ENCODE measurements around the gene LCP1.

LCP1 gene

DNA sequence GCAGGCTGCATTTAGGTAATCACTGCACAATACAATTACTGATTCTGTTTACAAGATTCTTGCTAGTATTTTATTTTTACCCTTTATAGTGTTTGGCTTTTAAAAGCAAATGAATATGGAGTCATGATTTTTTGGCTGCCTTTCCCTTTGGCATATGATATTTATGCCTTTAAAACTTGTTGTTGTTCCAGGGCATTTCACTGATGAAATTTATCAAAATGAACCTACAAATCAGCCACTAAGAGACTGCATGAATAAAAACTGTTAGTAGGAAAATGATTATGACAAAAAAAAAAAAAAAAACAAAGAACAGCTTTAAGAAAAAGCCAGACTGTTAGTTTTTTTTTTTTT lies 79.7 kb downstream of the LCP1 start:
- no peak overlapping the region for H3K4me3 ChIP-seq (ENCODE audit: low read depth, low read length)
- H3K9me3 ChIP-seq (ENCODE audit: control insufficient read depth, insufficient read depth, low read length) = no peaks in the 10 kb centered on the region
- H3K27me3 ChIP-seq (ENCODE audit: control insufficient read depth, insufficient read depth, low read length) = no peaks in the 10 kb centered on the region
- H3K9ac ChIP-seq (ENCODE audit: low read depth, low read length) = no peak overlapping the region
- H3K36me3 ChIP-seq (ENCODE audit: control insufficient read depth, insufficient read depth, low read length) = no peaks in the 10 kb centered on the region
- no peaks in the 10 kb centered on the region for H3K4me1 ChIP-seq (ENCODE audit: control insufficient read depth, insufficient read depth, low read length)

DNA sequence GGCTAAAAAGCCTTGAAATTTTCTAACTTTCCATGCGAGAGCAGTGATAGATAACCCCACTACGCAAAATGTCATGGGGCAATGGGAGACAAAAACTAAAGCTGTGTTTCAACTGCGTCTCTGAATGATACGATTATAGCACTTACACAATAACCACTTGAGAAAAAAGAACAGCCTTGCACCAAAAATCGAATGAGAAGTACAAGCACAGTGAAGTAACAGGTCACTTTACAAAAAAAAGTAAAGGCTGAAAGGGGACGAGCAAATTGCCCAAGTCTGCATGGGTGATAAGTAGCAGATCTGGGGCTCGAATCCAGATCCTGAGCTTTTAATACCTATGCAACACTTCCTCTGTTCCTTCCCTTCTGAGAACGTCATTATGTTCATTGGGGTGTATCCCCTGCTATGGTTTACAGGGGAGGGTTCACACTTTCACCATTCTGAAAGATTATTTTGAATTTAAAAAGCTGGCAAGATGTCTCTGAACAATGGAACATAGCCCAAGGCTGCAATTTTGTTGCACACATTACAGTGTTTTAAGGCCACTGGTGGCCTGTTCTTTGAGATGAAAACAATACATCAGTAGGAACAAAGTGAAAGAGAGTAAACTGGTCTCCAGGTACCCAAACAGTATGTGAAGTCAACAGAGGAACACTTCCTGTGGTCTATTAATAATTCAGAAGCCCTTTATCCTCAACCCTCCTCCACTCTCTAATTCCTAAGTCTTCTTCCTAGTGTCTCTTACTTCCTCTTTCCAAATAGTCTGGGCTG lies 80.3 kb downstream of the LCP1 start:
- H3K9ac ChIP-seq (ENCODE audit: low read depth, low read length) = no peak overlapping the region
- H3K36me3 ChIP-seq (ENCODE audit: control insufficient read depth, insufficient read depth, low read length) = no peaks in the 10 kb centered on the region
- H3K4me1 ChIP-seq (ENCODE audit: control insufficient read depth, insufficient read depth, low read length) = no peaks in the 10 kb centered on the region
- H3K27me3 ChIP-seq (ENCODE audit: control insufficient read depth, insufficient read depth, low read length) = no peaks in the 10 kb centered on the region
- H3K4me3 ChIP-seq (ENCODE audit: low read depth, low read length) = no peak overlapping the region
- H3K9me3 ChIP-seq (ENCODE audit: control insufficient read depth, insufficient read depth, low read length) = no peaks in the 10 kb centered on the region

DNA sequence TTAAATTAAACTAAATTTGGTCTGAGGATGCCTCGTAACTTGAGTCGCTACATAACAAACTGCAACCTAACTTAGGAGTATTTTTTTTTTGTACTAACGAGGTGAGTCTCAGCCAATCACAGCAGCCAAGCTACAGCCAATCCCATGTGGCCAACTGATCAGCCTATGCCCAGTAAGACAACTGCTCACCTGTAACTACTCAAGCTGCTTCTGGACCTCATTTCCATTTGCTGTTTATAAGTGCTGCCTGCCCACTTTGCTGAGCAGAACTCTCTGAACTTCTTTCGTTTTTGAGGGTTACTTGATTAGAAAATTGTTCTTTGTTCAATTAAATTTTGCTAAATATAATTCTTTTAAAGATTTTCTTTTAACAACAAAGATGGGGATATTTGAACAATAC lies 81.0 kb downstream of the LCP1 start:
- Histone ChIP-seq H3K4me3 (ENCODE audit: low read depth, low read length) (no peak overlapping the region), H3K27me3 (ENCODE audit: control insufficient read depth, insufficient read depth, low read length) (no peaks in the 10 kb centered on the region), H3K9me3 (ENCODE audit: control insufficient read depth, insufficient read depth, low read length) (no peaks in the 10 kb centered on the region), H3K9ac (ENCODE audit: low read depth, low read length) (no peak overlapping the region), H3K36me3 (ENCODE audit: control insufficient read depth, insufficient read depth, low read length) (no peaks in the 10 kb centered on the region), H3K4me1 (ENCODE audit: control insufficient read depth, insufficient read depth, low read length) (no peaks in the 10 kb centered on the region)

DNA sequence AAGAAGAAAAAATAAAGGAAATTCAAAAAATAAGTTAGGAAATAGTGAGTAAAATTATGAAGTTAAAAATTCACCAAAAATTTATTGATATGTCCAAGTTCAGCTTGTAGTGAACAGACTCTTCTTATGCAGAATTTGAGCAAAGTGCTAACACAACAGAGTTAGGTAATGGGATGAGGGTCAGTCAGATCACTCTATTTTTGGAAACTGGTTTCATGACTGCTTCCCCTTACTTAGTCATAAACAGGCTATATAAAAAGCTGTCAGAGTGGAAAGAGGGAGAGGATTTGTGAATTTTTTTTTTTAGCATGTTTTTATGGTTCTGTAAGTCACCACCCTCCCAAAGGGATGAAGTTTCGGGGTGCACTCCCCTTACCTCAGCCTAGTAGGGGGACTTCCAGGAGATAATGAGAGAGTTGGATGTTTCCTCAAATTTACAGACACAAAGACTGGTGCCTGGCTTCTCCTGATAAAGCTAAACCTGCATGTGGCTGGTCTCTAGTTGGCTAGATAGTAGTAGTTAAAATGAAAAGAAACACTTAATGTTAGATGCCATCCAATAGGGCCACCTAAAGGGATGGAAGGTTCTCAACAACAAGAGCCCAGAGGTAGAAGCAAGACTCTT lies 81.7 kb downstream of the LCP1 start:
- Histone ChIP-seq H3K9ac (ENCODE audit: low read depth, low read length) (no peak overlapping the region), H3K36me3 (ENCODE audit: control insufficient read depth, insufficient read depth, low read length) (no peaks in the 10 kb centered on the region), H3K4me3 (ENCODE audit: low read depth, low read length) (no peak overlapping the region), H3K4me1 (ENCODE audit: control insufficient read depth, insufficient read depth, low read length) (no peaks in the 10 kb centered on the region), H3K27me3 (ENCODE audit: control insufficient read depth, insufficient read depth, low read length) (no peaks in the 10 kb centered on the region), H3K9me3 (ENCODE audit: control insufficient read depth, insufficient read depth, low read length) (no peaks in the 10 kb centered on the region)

DNA sequence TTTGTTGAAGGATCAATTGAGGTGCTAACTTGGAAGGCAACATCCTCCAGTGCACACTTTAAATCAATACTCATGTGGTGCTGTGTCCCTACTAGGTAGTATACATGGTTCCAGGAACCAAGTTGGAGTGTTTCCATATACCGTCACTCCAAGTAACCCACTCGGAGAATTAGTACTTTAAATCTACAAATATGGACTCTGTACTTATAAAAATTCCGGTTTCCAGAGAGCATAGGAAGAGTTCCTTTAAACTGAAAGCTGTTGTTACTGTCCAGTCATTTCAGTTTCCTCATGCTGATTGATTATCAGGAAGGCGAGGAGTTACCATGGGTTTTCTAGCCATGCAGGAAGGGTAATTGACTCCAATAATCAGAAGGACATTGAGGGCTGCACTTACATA lies 84.3 kb downstream of the LCP1 start:
- H3K36me3 ChIP-seq (ENCODE audit: control insufficient read depth, insufficient read depth, low read length) = no peaks in the 10 kb centered on the region
- H3K4me1 ChIP-seq (ENCODE audit: control insufficient read depth, insufficient read depth, low read length) = no peaks in the 10 kb centered on the region
- no peak overlapping the region for H3K9ac ChIP-seq (ENCODE audit: low read depth, low read length)
- no peak overlapping the region for H3K4me3 ChIP-seq (ENCODE audit: low read depth, low read length)
- no peaks in the 10 kb centered on the region for H3K9me3 ChIP-seq (ENCODE audit: control insufficient read depth, insufficient read depth, low read length)
- H3K27me3 ChIP-seq (ENCODE audit: control insufficient read depth, insufficient read depth, low read length) = no peaks in the 10 kb centered on the region

DNA sequence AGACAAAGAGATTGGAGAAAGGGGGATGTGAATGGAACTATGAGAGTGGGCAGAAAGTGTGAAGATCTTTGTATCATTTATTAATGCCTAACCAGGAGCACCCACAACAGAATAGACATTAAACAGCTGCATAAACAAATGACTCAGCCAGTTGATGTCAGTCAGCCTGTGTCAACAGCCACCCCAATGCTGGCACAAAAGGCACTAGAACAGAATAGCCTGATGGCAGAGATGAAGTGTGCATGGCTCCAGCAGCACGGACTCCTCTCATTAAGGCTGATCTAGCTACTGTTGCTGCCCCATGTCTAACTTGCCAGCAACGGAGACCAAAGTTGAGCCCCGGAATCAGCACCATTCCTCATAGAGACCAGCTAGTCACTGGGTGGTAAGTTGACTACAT lies 85.0 kb downstream of the LCP1 start:
- H3K4me1 ChIP-seq (ENCODE audit: control insufficient read depth, insufficient read depth, low read length) = no peaks in the 10 kb centered on the region
- no peaks in the 10 kb centered on the region for H3K27me3 ChIP-seq (ENCODE audit: control insufficient read depth, insufficient read depth, low read length)
- H3K9me3 ChIP-seq (ENCODE audit: control insufficient read depth, insufficient read depth, low read length) = no peaks in the 10 kb centered on the region
- no peak overlapping the region for H3K9ac ChIP-seq (ENCODE audit: low read depth, low read length)
- no peaks in the 10 kb centered on the region for H3K36me3 ChIP-seq (ENCODE audit: control insufficient read depth, insufficient read depth, low read length)
- no peak overlapping the region for H3K4me3 ChIP-seq (ENCODE audit: low read depth, low read length)

DNA sequence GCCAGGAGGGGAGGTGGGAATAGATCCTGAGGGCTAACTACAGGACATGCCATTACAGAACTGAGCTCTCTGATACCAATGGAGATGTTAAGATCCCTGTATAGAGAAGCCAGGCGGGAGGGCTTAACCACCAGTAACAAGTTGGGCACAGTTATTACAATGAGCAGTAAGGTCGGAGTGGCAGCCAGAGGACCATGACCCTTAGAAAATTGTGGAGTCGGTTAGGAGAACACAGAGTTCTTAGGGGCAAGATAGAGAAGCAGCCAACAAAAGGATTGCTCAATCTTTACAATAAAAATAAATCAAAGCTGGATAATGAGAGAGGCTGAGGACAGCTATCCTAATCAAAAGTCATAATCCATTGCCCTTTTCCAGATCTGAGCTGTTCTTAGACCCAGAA lies 87.5 kb downstream of the LCP1 start:
- Histone ChIP-seq H3K9me3 (ENCODE audit: control insufficient read depth, insufficient read depth, low read length) (no peaks in the 10 kb centered on the region), H3K36me3 (ENCODE audit: control insufficient read depth, insufficient read depth, low read length) (no peaks in the 10 kb centered on the region), H3K4me3 (ENCODE audit: low read depth, low read length) (no peak overlapping the region), H3K9ac (ENCODE audit: low read depth, low read length) (no peak overlapping the region), H3K27me3 (ENCODE audit: control insufficient read depth, insufficient read depth, low read length) (no peaks in the 10 kb centered on the region), H3K4me1 (ENCODE audit: control insufficient read depth, insufficient read depth, low read length) (no peaks in the 10 kb centered on the region)

DNA sequence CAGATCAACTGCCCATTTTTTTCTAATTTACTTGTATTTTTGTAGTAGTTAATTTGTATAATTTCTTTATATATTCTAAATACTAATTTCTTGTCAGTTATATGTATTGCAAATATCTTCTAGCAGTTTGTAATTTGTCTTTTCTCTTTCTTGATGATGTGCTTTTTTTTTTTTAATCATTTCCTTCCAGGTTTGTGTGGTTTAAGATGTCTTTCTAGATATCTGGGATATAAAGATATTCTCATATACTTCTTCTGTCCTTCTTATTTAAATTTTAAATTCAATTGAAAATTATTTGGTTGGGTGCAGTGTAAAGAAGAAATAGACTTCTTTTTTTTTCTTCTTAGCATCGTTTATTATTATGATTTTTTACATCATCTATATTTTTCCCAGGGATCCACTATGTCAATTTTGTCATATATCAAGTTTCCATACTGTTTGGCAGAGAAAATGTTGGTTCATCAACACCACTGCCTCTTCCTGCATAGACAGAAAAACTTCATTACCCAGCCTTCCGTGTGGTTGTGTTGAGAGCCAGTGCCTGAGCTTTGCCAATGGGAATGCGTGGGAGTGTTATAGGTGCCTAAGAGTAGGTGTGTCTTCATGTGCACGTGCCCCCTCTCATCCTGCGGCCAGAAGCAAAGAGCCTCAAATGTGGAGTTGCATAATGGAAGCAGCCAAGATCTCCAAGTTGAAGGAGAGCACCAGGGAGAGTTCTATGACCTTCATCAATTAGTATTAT lies 93.0 kb downstream of the LCP1 start:
- Histone ChIP-seq H3K27me3 (ENCODE audit: control insufficient read depth, insufficient read depth, low read length) (no peaks in the 10 kb centered on the region), H3K4me3 (ENCODE audit: low read depth, low read length) (no peak overlapping the region), H3K4me1 (ENCODE audit: control insufficient read depth, insufficient read depth, low read length) (no peaks in the 10 kb centered on the region), H3K9me3 (ENCODE audit: control insufficient read depth, insufficient read depth, low read length) (no peaks in the 10 kb centered on the region), H3K9ac (ENCODE audit: low read depth, low read length) (no peak overlapping the region), H3K36me3 (ENCODE audit: control insufficient read depth, insufficient read depth, low read length) (no peaks in the 10 kb centered on the region)

DNA sequence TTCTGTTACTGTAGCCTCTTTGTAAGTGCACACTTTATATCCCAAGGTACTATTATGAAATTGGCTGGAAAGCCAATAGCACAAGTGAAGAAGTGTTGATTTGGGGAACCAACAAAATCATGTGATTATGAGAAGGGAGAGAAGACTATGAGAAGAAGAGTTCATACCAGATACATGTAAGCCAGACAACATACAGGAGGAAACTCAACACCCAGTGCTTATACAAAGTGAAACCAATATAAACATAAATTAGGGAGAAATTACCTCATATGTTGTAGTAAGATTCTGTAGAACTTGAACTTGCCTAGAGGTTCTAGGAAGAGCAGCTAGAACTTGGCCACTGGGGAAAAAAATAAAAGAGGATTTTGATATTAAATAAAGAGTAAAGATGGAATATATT lies 94.5 kb downstream of the LCP1 start:
- Histone ChIP-seq H3K9me3 (ENCODE audit: control insufficient read depth, insufficient read depth, low read length) (no peaks in the 10 kb centered on the region), H3K9ac (ENCODE audit: low read depth, low read length) (no peak overlapping the region), H3K4me1 (ENCODE audit: control insufficient read depth, insufficient read depth, low read length) (no peaks in the 10 kb centered on the region), H3K4me3 (ENCODE audit: low read depth, low read length) (no peak overlapping the region), H3K36me3 (ENCODE audit: control insufficient read depth, insufficient read depth, low read length) (no peaks in the 10 kb centered on the region), H3K27me3 (ENCODE audit: control insufficient read depth, insufficient read depth, low read length) (no peaks in the 10 kb centered on the region)

DNA sequence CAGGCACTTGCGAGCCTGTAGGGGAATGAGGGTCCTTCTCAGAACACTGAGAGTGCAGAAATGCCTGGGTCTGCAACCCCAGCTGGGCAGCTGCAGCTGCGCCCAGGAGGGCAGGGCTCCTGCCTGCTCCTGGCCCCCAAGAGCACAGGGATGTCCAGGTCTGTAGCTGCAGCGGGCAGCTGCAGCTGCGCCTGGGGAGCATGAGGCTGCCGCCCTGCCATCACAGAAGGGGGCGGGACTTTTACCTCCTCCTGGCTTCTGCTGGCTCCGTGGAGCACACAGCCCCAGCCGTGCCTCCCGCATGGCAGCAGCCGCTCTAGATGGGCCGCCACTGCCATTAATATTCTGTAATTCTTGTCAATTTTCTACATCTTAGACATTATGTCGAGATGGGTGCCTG lies 95.0 kb downstream of the LCP1 start:
- H3K27me3 ChIP-seq (ENCODE audit: control insufficient read depth, insufficient read depth, low read length) = no peaks in the 10 kb centered on the region
- H3K36me3 ChIP-seq (ENCODE audit: control insufficient read depth, insufficient read depth, low read length) = no peaks in the 10 kb centered on the region
- no peak overlapping the region for H3K4me3 ChIP-seq (ENCODE audit: low read depth, low read length)
- H3K9ac ChIP-seq (ENCODE audit: low read depth, low read length) = no peak overlapping the region
- no peaks in the 10 kb centered on the region for H3K9me3 ChIP-seq (ENCODE audit: control insufficient read depth, insufficient read depth, low read length)
- no peaks in the 10 kb centered on the region for H3K4me1 ChIP-seq (ENCODE audit: control insufficient read depth, insufficient read depth, low read length)

DNA sequence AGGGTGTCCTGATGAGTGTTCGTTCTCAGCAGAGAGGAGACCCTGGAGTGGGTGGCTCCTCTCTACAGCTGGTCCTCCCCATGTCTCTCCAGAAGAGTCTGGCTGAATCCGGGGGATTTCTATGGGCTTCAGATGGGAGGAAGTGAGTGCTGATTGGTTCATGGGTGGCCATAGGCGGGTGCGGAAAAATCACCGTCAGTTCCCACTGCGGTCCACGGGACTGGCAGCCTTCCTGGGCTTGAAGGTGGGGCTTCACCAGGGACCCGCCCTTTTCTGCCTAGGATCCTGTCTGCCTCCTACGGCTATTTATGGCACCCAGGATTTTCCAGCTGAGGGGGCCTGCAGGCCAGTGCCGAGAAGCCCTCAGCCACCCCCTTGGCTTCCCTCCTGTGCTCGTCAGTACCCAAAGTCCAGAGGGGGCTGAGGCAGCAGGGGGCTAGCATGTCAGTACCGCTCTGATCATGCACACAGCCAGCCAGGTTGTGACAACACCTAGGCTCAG lies 95.5 kb downstream of the LCP1 start:
- Histone ChIP-seq H3K36me3 (ENCODE audit: control insufficient read depth, insufficient read depth, low read length) (no peaks in the 10 kb centered on the region), H3K9ac (ENCODE audit: low read depth, low read length) (no peak overlapping the region), H3K4me3 (ENCODE audit: low read depth, low read length) (no peak overlapping the region), H3K9me3 (ENCODE audit: control insufficient read depth, insufficient read depth, low read length) (no peaks in the 10 kb centered on the region), H3K27me3 (ENCODE audit: control insufficient read depth, insufficient read depth, low read length) (no peaks in the 10 kb centered on the region), H3K4me1 (ENCODE audit: control insufficient read depth, insufficient read depth, low read length) (no peaks in the 10 kb centered on the region)

DNA sequence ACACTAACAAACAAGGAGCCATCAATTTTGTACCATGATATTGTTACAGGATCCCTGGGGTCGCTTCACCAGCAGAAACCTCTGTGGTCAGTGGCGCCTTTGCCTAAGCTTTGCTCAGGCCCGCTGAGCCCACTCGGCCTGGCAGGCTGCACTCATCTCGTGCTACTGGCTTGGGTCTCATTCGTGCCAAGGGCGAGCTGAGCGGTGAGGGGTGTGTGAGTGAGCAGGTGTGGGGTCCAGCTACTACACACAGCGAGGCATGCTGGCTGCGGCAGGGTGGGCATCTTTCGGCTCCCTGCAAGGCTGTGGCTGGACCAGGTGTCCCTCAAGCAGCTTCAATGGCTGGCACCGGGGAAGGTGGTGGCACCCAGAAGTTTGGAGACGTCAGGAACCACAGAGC lies 96.2 kb downstream of the LCP1 start:
- no peaks in the 10 kb centered on the region for H3K36me3 ChIP-seq (ENCODE audit: control insufficient read depth, insufficient read depth, low read length)
- H3K9me3 ChIP-seq (ENCODE audit: control insufficient read depth, insufficient read depth, low read length) = no peaks in the 10 kb centered on the region
- no peak overlapping the region for H3K4me3 ChIP-seq (ENCODE audit: low read depth, low read length)
- no peaks in the 10 kb centered on the region for H3K27me3 ChIP-seq (ENCODE audit: control insufficient read depth, insufficient read depth, low read length)
- no peak overlapping the region for H3K9ac ChIP-seq (ENCODE audit: low read depth, low read length)
- H3K4me1 ChIP-seq (ENCODE audit: control insufficient read depth, insufficient read depth, low read length) = no peaks in the 10 kb centered on the region

Data from iPS-15b (cell line).